Mononuclear cell (primary cell): ENCODE results near the gene SMYD3. TPM values are rescaled to one million over a fixed set of nuclear protein-coding genes. Genes with fewer than 3 reads are reported as not detected.
"Not testable (repeated sequence)": the region's sequence is repeated elsewhere in the genome, so short reads cannot be mapped to it uniquely, and the experiment has no call there.

Experiments used
- H3K27me3 ChIP-seq: 2 replicates; pipeline ENCODE4 v1.6.0; 2011; ENCODE audit warnings: low read length, control low read depth; ENCODE audit not compliant: insufficient read depth
- H3K4me1 ChIP-seq: 2 replicates; pipeline ENCODE4 v1.5.1; 2011; ENCODE audit warnings: mild to moderate bottlenecking, low read length, control low read depth; ENCODE audit not compliant: insufficient read depth
- H3K4me3 ChIP-seq: 2 replicates; pipeline ENCODE4 v1.5.1; 2011; ENCODE audit warnings: mild to moderate bottlenecking, low read length, moderate library complexity
- H3K9me3 ChIP-seq: 2 replicates; pipeline ENCODE4 v1.5.1; 2011; ENCODE audit warnings: low read depth, mild to moderate bottlenecking, control low read depth, low read length
- total RNA-seq: library from RNA; depleted of rRNA; stranded (reverse); fragments of >200 nt; gene quantifications from one replicate; pipeline ENCODE4 v1.2.3, GENCODE V29; 2012

Gene SMYD3
- total RNA-seq, 1 donor, result 18.2 TPM

DNA sequence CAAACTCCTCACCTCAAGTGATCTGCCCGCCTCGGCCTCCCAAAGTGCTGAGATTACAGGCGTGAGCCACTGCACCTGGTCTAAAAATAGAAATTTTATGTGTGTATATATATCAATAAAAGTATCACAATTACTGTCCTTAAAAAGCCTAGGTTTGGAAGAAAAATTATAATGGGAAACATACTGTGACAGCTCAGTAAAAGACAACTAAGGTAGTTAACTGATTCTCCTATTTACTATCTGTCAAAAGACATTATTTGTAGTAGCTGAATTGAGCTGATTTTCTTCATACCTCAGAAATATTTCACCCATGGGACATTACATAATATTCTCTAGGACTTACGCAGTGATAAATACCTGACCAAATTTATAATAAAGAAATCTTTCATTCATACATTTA is 122.5 kb downstream of the SMYD3 start:
- no peak overlapping the region for H3K4me3 ChIP-seq
- no peaks in the 10 kb centered on the region for H3K9me3 ChIP-seq
- H3K4me1 ChIP-seq, result no peaks in the 10 kb centered on the region
- H3K27me3 ChIP-seq, result no peaks in the 10 kb centered on the region

DNA sequence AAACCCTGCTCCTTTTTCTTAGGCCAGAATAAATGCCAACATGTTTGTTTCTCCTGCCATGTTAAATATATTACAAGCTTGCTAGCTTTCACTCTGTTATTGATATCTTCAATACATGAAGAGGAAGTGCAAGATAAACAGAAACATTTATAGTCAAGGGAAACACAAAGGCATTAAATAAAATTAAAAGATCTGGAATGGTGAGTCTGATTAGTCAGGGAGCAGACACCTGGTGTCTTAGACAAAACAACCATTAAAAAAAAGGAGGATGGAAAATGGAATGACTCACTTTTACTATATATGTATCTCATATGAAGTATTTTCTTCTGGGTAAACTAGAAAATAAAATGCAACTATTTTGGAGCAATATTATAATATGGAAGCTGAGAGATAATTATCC is 123.3 kb downstream of the SMYD3 start:
- Histone ChIP-seq H3K27me3 (no peaks in the 10 kb centered on the region), H3K9me3 (no peaks in the 10 kb centered on the region), H3K4me3 (no peak overlapping the region), H3K4me1 (no peaks in the 10 kb centered on the region)

DNA sequence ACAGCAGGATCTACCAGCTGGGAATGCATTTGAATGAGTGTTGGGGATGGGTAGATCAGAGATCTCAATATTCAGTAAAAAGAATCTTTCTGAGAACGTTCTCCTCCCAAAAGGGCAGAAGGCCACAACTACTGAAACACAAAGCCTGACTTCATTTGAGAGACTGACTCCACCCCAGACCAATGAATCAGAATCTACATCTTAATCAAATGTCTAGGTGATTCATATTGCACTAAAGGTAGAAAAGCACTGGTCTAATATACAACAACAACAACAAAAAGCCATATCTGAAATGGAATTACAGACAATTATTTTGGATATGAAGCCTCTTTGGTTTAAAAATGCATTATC is 123.9 kb downstream of the SMYD3 start:
- H3K9me3 ChIP-seq, result no peaks in the 10 kb centered on the region
- H3K4me3 ChIP-seq, result no peak overlapping the region
- H3K27me3 ChIP-seq, result no peaks in the 10 kb centered on the region
- no peaks in the 10 kb centered on the region for H3K4me1 ChIP-seq

DNA sequence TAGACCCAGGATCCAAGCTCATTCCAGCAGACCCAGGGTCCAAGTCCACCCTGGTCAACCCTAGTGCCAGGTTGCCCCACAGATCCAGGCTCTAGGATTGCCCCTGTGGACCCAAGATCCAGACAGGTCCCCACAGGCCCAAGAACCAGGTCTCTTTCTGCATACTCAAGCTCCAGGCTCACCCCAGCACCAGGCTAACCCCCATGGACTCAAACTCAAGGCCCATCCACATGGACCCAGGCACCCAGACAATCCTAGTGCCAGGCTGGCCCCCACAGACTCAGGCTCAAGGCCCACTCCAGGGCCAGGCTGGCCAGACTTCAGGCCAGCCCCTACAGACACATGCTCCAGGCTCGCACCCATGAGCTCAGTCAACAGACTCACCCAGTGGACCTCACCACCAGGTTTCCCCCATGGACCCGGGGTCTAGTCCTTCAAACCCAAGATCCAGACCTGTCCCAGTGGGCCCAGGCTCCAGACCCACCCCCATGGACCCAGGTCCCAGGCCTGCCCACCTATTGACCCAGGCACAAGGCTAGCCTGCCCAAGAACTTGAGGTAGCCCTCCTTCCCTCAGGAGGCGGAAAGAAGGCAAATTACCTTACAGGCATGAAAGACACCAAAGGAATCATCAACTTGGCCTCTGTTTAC is 124.4 kb downstream of the SMYD3 start:
- Histone ChIP-seq H3K27me3 (no peaks in the 10 kb centered on the region), H3K4me1 (no peaks in the 10 kb centered on the region), H3K9me3 (no peaks in the 10 kb centered on the region), H3K4me3 (no peak overlapping the region)

DNA sequence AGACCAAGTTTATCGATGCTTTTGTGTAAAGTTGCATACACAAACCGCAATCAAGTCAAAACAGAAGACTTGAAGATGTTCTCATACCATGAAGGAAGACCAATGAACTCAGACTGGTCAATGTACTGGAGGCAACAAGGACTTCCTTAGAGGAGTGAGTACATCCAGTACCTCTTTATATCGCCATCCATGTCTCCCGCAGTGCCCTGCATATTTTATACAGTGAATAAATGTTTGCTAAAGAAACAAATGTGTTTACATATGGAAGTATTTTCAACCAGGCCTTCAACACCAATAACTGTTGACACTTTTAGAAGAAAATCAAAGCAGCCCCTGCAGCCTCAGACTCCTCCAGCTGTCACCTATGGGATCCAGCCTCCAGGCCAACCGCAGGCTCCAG is 125.6 kb downstream of the SMYD3 start:
- Histone ChIP-seq H3K9me3 (no peaks in the 10 kb centered on the region), H3K4me3 (no peak overlapping the region), H3K4me1 (no peaks in the 10 kb centered on the region), H3K27me3 (no peaks in the 10 kb centered on the region)

DNA sequence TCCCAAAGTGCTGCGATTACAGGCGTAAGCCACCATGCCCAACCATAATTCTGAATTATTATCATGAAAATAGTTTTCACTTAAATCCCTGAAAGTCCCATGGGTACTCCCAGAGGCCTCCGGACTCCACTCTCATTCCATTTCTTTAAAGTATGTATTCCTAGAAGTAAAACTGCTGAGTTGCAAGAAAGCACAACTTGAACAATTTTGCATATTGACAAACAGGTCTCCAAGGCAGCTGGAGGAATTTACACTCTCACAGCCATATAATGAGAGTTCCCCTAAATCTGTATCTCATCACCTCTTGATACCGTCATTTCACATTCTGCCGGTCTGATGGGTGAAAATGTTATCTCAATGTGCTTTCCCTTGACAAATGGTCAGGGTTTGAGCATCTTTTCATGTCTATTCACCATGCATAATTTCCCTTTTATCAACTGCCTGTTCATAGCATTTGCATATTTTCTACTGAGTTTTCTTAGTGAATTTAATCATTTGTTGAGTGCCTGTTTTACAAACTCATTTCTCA is 129.4 kb downstream of the SMYD3 start:
- Histone ChIP-seq H3K4me3 (no peak overlapping the region), H3K4me1 (no peaks in the 10 kb centered on the region), H3K9me3 (no peaks in the 10 kb centered on the region), H3K27me3 (no peaks in the 10 kb centered on the region)

DNA sequence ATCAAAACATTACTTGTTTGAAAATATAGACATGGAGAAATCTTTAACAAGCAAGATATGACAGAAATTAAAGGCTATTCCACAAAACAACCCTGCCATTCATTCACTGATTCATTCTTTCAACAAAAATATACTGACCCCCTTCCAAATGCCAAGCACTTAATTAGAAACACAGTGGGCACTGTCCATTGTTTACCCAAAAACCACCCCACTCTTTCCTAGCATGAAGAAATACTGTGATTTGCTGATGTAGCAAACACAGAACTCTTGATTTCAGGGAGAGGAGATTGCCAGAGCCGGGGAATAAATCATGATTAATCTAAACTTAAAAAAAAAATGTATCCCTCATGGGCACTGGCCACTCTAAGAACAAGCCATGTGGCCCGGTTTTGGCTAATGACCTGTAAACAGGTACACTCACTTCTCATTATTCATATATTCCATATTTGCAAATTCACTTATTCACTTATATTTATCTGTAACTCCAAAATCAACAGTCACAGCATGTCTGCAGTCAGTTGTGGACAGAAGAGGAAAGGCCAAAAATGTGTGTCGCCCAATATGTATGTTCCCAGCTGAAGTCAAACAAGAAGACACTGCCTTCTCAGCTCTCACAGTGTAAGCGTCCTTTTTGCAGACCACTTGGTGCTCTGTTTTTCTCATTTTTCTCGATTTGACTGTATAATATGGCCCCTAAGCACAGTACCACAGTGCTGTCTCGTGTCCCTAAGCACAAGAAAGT is 133.1 kb downstream of the SMYD3 start:
- H3K4me3 ChIP-seq, result no peak overlapping the region
- no peaks in the 10 kb centered on the region for H3K4me1 ChIP-seq
- no peaks in the 10 kb centered on the region for H3K9me3 ChIP-seq
- H3K27me3 ChIP-seq, result no peaks in the 10 kb centered on the region

DNA sequence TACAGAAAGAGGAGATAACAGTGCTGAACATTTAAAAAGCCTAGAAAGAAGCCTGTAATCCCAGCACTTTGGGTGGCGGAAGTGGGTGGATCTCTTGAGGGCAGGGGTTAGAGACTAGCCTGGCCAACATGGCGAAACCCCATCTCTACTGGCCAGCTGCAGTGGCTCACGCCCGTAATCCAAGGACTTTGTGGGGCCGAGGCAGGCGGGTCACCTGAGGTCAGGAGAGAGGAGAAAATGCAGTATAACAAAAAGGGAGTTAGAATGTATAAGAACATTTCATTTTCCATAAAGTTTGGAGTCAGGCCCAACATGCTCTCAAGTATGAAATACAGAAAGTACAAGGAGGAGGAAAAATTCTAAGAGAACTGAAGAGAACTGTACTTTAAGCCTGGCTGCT is 134.5 kb downstream of the SMYD3 start:
- no peaks in the 10 kb centered on the region for H3K4me1 ChIP-seq

DNA sequence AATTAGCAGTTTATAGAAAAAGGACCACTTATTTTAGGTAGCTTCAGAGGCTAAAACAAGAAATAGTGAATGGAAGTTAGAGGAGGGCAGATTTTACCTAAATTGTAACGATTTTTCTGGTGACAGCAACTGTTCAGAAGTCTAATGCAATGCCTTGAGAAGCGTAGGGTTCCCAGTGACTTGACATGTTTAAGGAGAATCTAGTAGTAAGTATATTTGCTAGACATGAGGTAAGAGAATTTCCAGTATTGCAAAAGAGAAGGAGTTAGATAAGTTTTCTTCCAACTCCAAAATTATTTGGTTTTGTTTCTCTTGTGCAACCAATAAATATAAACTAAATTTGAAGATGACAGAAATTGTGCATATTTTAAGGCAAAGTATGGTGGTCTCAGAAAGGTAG is 140.0 kb downstream of the SMYD3 start:
- Histone ChIP-seq H3K4me3 (no peak overlapping the region), H3K4me1 (no peaks in the 10 kb centered on the region), H3K9me3 (no peaks in the 10 kb centered on the region), H3K27me3 (no peaks in the 10 kb centered on the region)

More for the DNA sequence above, 134.5 kb downstream of the SMYD3 start:
- H3K27me3 ChIP-seq, result no peaks in the 10 kb centered on the region
- H3K9me3 ChIP-seq, result no peaks in the 10 kb centered on the region
- H3K4me3 ChIP-seq, result no peak overlapping the region

DNA sequence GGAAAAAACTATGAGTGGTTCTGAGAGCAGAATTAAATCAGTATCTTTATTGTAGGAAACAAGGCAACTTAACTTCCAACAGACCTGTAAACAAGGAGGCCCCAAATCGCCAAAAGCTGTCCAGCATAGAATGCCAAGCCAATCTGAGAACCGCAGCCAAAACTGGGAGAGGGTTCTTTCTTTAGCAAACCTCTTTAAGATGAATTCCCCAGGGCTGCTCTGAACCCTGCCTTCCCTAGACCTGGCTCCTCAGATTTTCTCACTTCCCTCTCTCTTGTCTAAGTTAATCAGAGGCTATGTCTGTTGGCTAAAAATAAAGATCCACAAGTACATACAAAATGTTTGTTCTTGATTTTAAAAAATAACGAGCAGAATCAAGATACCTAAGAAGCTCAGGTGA is 141.4 kb downstream of the SMYD3 start:
- Histone ChIP-seq H3K4me1 (no peaks in the 10 kb centered on the region), H3K9me3 (no peaks in the 10 kb centered on the region), H3K27me3 (no peaks in the 10 kb centered on the region), H3K4me3 (no peak overlapping the region)

DNA sequence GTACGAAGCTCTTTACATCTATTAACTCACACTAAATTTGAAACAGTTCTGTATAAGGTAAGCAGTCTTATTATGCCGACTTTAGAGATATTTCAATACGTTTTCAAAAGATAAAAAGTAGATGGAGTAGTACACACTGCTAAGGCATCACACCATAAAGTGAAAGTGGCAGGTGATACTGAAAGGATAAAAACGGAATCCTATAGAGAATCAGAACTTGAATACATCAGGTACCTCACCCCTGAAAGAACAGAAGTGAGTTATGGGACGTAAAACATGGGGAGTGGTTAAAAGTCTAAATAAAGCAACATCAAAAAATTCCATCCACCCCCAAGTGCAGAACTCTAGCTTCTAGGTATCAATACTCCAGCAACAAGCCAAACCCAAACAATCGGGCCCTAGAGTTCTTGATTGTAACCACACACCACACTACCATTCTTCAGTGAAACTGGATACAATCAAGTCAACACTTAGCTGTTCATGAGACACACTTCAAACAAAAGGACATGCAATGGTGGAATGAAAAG is 142.6 kb downstream of the SMYD3 start:
- Histone ChIP-seq H3K9me3 (no peaks in the 10 kb centered on the region), H3K27me3 (no peaks in the 10 kb centered on the region), H3K4me1 (no peaks in the 10 kb centered on the region), H3K4me3 (no peak overlapping the region)

DNA sequence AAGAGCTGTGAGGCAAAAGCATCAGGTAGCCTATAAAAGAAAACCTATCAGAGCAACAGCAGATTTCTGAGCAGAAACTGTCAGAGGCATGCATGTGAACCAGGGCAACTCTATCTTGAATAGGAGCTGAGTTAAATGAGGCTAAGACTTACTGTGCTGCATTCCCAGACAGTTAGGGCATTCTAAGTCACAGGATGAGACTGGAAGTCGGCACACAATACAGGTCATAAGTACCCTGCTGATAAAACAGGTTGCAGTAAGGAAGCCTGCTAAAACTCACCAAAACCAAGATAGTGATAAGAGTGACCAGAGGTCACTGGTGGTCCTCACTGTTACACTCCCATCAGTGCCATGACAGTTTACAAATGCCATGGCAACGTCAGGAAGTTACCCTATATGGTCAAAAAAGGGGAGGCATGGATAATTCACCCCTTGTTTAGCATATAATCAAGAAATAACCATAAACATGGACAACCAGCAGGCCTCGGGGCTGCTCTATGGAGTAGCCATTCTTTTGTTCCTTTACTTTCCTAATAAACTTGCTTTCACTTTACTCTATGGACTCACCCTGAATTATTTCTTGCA is 150.0 kb downstream of the SMYD3 start:
- not testable (repeated sequence) for H3K9me3 ChIP-seq, H3K4me3 ChIP-seq, H3K27me3 ChIP-seq, H3K4me1 ChIP-seq

DNA sequence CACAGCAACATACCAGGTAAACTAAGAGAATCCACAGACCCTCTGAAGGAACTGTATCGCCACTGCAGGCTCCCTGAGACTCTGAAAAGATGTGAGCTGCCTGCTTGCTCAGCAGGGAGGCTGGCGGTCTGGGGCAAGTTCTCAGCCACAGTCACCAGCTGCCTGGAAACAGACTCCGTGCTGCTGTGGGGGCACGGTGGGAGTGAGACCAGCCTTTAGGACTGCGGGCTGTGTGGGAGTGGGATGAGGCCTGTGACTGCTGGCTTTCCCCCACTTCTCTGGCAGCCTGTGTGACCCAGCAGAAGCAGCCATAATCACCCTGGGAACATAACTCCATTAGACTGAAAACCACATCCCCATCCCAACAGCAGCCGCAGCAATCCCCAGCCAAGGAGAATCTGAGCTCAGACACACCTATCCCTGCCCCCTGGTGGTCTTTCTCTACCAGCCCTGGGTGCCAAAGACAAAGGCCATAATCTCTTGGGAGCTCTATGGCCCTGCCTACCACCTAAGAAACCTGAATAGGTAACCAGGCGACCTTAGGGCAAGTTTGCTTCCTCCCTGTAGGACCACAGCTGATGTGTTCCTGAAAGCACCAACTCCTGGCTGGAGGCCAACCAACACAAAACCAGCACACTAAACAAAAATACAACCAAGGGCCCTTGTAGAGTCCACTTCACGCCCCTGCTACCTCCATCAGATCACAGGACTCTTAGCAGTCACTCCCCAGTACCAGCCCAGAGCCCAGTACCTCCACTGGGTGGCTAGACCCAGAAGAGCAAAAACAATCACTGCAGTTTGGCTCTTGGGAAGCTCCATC is 151.5 kb downstream of the SMYD3 start:
- H3K4me1 ChIP-seq, result no peaks in the 10 kb centered on the region
- H3K4me3 ChIP-seq, result no peak overlapping the region
- H3K27me3 ChIP-seq, result no peaks in the 10 kb centered on the region
- no peaks in the 10 kb centered on the region for H3K9me3 ChIP-seq

DNA sequence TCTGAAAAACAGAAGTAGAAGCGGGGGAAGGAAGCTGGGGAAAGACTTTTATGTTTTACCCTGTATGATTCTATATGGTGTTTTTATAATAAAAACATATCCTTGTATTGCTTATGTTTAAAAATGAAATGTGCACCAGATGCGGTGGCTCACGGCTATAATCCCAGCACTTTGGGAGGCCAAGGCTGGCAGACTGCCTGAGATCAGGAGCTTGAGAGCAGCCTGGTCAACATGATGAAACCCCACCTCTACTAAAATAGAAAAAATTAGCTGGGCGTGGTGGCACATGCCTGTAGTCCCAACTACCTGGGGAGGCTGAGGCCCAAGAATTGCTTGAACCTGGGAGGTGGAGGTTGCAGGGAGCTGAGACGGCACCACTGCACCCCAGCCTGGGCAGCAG is 155.4 kb downstream of the SMYD3 start:
- Histone ChIP-seq H3K4me1 (no peaks in the 10 kb centered on the region), H3K9me3 (no peaks in the 10 kb centered on the region), H3K27me3 (no peaks in the 10 kb centered on the region), H3K4me3 (no peak overlapping the region)

DNA sequence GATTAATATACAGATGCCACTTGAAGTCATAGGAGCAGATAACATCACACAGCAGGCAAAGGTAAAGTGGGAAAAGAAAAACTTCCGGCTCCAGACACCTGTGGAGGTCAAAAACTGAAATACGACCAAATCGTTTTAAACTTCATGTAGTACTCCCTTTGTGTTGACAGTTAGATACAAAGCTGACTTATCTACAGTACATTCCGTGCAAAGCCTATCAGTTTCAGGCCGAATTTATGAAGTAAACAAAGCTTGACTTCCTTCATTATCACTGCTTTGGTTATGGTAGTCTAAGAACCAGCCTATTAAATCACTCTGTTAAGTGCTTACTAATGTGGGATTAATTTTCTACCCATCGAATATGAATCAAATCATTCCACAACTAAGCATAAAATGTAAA is 156.3 kb downstream of the SMYD3 start:
- Histone ChIP-seq H3K27me3 (no peaks in the 10 kb centered on the region), H3K4me1 (no peaks in the 10 kb centered on the region), H3K9me3 (no peaks in the 10 kb centered on the region), H3K4me3 (no peak overlapping the region)
